ENCODE measurements around the gene ZNF200.

Gene ZNF200

DNA sequence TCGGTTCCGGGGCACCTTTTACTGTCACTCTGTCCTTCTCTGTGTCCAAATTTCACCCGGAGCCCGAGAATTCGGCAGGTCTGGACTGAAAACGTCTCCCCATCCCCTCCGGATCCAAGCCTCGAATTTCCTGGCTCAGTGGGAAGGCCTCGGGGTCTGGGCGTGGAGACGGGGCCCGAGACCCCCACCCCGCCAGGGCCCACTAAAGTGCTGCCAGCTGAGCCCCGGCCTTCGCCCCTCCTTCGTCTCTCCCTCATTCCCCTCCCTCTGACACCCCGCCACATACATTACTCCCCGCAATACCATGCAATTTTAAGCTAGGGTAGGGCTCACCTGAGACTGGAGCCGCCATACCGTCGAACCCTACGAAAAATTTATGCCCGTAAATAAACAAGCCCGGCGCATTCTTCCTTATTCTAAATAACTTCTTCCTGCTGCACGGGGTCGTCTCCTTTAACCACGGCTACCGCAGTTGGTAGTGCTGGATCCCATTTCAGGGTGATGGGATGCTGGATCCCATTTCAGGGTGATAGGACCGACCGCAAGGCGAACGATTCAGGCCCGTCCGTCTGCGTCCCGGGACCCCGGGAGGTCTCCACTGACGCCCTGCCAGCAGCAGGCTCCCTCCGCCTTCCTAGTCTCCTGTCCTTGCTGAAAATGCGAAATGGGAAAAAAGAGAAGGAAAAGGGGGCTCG lies 51.4 kb downstream of the ZNF200 start:
- TF ChIP-seq EGR1 (IDR thresholded peaks at IDR 0.05) (no peak), ZBTB7A (IDR thresholded peaks at IDR 0.05; ENCODE audit: low read depth) (0 out of 2 replicates have a peak, but pooled peaks have one; percentile 68)

GRCh38 chr16:3182608-3183444 lies 52.1 kb downstream of the ZNF200 start:
- no peak for TF ChIP-seq EGR1 (IDR thresholded peaks at IDR 0.05)
- TF ChIP-seq, protein P1, sequence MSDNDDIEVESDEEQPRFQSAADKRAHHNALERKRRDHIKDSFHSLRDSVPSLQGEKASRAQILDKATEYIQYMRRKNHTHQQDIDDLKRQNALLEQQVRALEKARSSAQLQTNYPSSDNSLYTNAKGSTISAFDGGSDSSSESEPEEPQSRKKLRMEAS (IDR thresholded peaks at IDR 0.05): peak; percentile 43
- peak; percentile 91 for TF ChIP-seq TEAD4 (IDR thresholded peaks at IDR 0.05)
- TF ChIP-seq TAF1 (IDR thresholded peaks at IDR 0.05; ENCODE audit: low read depth): no peak
- TF ChIP-seq RAD21 (IDR thresholded peaks at IDR 0.05; ENCODE audit: low read depth): peak; percentile 52
- 0 out of 2 replicates have a peak, but pooled peaks have one; percentile 37 for TF ChIP-seq ZBTB7A (IDR thresholded peaks at IDR 0.05; ENCODE audit: low read depth)
- TF ChIP-seq, protein P2, sequence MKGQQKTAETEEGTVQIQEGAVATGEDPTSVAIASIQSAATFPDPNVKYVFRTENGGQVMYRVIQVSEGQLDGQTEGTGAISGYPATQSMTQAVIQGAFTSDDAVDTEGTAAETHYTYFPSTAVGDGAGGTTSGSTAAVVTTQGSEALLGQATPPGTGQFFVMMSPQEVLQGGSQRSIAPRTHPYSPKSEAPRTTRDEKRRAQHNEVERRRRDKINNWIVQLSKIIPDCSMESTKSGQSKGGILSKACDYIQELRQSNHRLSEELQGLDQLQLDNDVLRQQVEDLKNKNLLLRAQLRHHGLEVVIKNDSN (IDR thresholded peaks at IDR 0.05): 0 out of 2 replicates have a peak, but pooled peaks have one; percentile 28
- TF ChIP-seq CREB1 (IDR thresholded peaks at IDR 0.05; ENCODE audit: low read depth): no peak
- no peak for TF ChIP-seq REST (IDR thresholded peaks at IDR 0.05; ENCODE audit: low read depth)

GRCh38 chr16:3180445-3180878 lies 54.5 kb downstream of the ZNF200 start:
- TF ChIP-seq CREB1 (IDR thresholded peaks at IDR 0.05; ENCODE audit: low read depth): no peak
- TF ChIP-seq, protein P1 (IDR thresholded peaks at IDR 0.05): no peak
- TF ChIP-seq, protein P2 (IDR thresholded peaks at IDR 0.05): no peak
- TF ChIP-seq TCF12 (IDR thresholded peaks at IDR 0.05; ENCODE audit: low read depth): no peak
- no peak for TF ChIP-seq NFIC (IDR thresholded peaks at IDR 0.05)
- no peak for TF ChIP-seq FOXM1 (IDR thresholded peaks at IDR 0.05; ENCODE audit: borderline replicate concordance, low read depth)
- no peak for TF ChIP-seq TAF1 (IDR thresholded peaks at IDR 0.05; ENCODE audit: low read depth)

- TF ChIP-seq EP300 (IDR thresholded peaks at IDR 0.05; ENCODE audit: borderline replicate concordance) (no peak), TEAD4 (IDR thresholded peaks at IDR 0.05) (no peak), FOXM1 (IDR thresholded peaks at IDR 0.05; ENCODE audit: borderline replicate concordance, low read depth) (no peak), YY1 (IDR thresholded peaks at IDR 0.05; ENCODE audit: low read depth) (no peak), RAD21 (IDR thresholded peaks at IDR 0.05; ENCODE audit: low read depth) (no peak), EGR1 (IDR thresholded peaks at IDR 0.05) (no peak), CEBPB (IDR thresholded peaks at IDR 0.05) (no peak), TAF1 (IDR thresholded peaks at IDR 0.05; ENCODE audit: low read depth) (no peak), ZBTB7A (IDR thresholded peaks at IDR 0.05; ENCODE audit: low read depth) (no peak)
- TF ChIP-seq, protein P1 (IDR thresholded peaks at IDR 0.05): no peak
These were observed 55.3 kb downstream of the ZNF200 start for GRCh38 chr16:3179651-3180050.

DNA sequence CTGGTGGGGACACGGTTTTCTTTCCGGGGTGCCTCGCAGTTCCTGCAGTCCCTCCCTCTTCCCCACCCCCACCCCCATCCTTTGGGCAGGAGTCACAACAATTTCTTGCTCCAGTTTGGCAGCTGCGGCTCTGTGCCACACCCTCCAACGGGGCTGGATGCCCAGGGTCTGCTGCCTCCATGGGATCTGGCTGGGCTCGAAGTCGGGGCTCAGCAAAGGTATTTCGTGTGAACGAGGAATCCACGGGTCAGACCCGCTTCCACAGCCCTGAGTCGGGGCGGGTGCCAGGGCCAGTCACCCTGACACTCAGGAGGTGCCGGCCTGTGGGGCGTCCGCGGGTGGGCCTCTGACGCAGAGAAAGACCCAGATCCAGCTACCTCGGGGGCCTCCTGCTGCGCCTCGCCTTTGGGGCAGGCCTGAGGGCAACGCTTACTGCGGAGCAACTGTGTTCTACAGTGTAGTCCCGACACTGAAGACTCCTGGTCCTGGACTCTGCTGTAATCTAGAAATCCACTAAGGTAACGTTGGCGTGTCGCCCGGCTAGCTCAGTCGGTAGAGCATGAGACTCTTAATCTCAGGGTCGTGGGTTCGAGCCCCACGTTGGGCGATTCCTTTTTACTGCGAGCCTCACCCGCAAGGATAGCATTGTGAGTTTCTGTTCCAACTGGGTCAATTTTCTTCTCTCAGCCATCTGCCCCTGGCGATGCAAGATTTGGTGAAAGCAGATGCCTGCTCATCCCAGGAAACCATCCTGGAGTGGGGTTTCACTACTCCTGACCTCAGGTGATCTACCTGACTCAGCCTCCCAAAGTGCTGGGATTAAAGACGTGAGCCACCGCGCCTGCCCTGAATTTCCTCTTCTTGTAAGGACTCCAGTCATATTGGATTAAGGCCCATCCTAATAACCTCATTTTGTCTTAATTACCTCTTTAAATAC lies 59.5 kb downstream of the ZNF200 start:
- TF ChIP-seq RAD21 (IDR thresholded peaks at IDR 0.05; ENCODE audit: low read depth) (no peak), EP300 (IDR thresholded peaks at IDR 0.05; ENCODE audit: borderline replicate concordance) (no peak), TAF1 (IDR thresholded peaks at IDR 0.05; ENCODE audit: low read depth) (no peak), CEBPB (IDR thresholded peaks at IDR 0.05) (no peak), TCF12 (IDR thresholded peaks at IDR 0.05; ENCODE audit: low read depth) (no peak), TEAD4 (IDR thresholded peaks at IDR 0.05) (peak; percentile 57), CREB1 (IDR thresholded peaks at IDR 0.05; ENCODE audit: low read depth) (no peak), REST (IDR thresholded peaks at IDR 0.05; ENCODE audit: low read depth) (no peak)
- TF ChIP-seq, protein P2 (IDR thresholded peaks at IDR 0.05): no peak
